Suppressor macrophage treated with lipopolysaccharide for 1 hour (primary cell): Measurements from ENCODE around the gene SHISA9.
A peak's percentile ranks its signal among the peaks of the same experiment; 100 is the strongest.

Source experiments
- DNase-seq, 3 donors: peaks; one replicate each; pipeline ENCODE4 v3.0.0-alpha.2; 2020 to 2022

SHISA9 gene

DNA sequence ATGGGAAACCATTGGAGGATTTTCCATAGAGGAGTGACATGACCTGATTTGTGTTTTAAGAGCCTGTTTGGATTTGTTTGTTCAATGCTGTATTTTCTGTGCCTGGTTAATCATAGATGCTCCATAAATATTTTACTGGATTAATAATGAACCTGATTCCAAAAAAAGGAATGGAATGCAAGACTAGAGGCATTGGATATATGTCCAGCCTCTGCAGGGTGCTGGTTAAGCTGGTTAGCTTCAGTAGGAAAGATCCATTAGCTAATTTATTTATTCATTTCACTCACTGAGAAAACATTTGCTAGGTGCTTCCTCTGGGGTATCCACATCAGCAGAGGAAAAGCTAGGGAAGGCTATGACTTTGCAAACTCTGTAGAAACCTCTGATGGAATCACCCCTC lies 57.7 kb downstream of the SHISA9 start:
- no peak for DNase-seq

DNA sequence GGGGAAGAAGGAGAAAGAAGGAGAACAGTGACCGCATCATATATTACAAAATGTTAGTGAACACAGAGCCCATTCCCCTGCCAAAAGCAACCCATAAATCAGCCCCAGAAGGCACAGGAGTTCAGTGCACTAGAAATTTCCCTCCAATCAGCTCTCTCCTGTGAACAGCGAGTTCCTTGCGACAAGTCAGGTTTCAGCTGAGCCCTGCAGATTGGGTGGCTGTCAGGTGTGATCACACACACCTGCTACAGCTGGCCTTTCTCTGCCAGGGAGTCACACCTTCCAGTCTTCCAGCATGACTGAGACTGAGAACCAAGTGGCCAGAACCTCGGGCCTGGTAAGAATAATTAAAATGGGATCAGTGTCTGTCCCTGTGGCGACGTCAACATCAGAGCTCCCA lies 60.2 kb downstream of the SHISA9 start:
- peak in 1 of 3 donors; percentile 8 for DNase-seq

DNA sequence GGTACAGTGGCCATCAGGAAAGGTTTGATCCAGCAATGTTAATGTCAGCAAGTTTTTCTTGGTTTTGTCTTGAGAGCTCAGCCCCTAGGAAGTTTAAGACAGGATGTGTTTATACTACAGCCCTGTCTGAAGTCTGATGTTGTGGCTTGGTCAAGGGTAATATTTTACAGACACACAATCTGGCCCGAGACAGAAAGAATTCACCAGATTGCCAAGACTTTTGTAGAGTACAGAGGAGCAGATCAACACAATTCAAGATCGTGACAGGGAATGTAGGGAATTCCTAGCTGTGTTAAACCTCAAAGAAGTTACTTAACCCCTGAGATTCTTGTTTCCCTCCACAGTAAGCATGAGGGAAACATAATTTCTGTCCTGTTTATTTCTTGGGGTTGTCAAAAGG lies 63.1 kb downstream of the SHISA9 start:
- DNase-seq: peak in 1 of 3 donors; percentile 16

DNA sequence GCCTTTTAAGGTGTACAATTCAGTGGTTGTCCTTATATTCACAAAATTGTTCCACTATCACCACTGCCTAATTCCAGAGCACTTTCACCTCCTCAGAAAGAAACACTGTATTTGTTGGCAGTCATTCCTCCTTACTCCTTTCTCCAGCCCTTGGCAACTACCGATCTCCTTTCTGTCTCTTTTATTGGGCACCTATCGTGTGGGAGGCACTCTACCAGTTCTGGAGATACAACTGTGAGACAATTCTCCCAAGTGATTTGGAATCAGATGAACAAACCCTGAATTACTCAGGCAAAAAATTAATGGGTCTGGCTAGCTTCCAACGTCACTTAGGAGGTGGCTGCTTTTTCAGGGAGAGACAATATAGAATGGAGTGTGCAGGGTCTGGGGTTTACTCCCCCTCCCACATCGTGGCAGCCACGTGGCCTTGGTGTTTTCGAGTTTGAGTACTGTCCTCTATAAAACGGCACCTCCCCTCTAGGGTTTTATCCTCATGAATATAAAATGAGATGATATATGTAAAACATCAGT lies 63.9 kb downstream of the SHISA9 start:
- DNase-seq: peak in 1 of 3 donors; percentile 13

DNA sequence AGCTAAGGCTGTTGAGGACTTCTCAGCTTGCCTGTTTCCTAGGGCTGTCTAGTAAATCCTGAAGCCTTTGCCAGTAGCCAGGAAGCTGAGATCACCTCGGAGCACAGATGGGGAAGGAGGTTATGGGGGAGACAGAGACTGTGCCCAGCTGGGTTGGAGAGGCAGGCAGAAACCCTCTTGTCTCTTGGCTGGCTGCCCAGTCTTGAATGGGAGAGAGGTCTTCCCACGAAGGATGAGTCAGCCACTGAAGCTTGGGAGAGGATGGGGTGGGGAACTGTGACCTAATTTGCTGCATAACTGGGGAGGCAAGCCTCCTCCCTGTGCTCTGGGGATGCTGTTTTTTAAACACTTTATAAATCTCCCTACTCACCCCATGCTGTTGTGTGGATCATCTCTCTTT lies 69.8 kb downstream of the SHISA9 start:
- peak; percentile 21 to 43 (median 23) for DNase-seq

DNA sequence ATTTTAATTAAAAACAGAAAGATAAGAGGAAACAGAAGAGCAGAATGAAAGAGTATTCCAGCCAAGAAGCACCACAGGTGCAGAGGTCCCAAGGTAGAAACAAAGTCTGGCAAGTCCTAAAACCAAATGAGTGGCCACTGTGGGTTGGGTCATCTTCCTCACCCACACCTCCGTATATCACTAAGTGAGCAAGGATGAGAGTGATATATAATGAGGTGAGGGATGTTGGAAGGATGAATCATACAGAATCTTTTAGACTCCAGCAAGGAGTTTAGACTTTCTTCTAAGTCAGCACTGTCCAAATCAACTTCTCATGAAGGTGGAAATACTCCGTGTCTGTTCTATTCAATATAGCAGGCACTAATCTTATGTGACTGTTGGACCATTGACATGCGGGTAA lies 70.8 kb downstream of the SHISA9 start:
- peak in 1 of 3 donors; percentile 12 for DNase-seq

DNA sequence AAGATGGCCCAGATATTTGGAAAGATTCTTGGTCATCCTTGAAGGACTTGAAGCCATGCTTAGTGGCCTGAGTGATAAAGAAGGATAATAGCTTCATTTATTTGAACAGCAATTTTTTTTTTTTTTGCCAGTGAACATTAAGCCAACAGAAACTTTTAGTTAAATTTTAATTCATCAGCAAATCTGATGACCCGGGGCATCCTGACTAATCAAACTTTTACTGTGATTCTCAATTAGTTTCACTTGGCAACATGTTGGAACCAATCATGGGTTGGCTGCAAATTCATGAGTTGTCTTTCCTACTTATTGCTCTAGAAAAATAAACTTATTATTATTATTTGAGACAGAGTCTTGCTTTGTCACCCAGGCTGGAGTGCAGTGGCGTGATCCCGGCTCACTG lies 74.4 kb downstream of the SHISA9 start:
- no peak for DNase-seq

DNA sequence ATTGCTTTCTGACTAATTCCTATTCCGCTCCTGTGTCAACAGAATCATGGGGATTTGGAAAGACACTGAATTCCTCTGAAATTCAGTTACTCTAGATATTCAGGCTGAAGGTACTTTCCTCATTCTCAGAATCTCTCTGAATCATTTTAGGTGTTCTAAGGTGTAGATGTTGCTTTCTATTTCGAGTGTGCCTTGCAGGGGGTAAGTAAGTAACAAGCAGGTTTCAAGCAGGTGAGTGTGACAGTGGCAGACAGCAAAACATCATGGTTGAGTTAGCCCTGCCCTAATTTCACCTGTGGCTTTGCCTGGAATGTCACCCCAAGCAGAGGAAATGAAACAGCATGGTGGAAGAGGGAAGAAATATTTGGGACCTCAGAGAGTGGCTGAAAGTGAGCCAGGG lies 75.1 kb downstream of the SHISA9 start:
- DNase-seq: peak in 1 of 3 donors; percentile 11

DNA sequence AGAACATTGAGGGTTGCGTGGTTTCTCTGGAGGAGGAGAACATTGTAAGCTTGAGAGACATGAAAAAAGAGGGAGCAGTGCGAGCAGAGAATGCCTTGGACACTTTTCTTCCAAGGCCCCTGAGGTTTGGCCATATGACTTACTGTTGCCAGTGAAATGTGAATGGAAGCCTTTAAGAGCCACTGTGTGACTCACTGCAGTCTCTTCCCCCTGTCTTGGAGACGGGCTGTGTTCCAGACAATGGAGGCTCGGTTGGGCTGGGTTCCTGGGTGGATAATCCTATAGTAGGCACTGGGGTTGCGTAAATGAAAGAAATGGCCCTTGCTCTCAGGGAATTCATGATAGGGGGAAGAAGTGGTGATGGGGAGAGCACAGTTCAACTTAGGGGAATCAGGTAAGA lies 75.5 kb downstream of the SHISA9 start:
- peak in 1 of 3 donors; percentile 8 for DNase-seq

DNA sequence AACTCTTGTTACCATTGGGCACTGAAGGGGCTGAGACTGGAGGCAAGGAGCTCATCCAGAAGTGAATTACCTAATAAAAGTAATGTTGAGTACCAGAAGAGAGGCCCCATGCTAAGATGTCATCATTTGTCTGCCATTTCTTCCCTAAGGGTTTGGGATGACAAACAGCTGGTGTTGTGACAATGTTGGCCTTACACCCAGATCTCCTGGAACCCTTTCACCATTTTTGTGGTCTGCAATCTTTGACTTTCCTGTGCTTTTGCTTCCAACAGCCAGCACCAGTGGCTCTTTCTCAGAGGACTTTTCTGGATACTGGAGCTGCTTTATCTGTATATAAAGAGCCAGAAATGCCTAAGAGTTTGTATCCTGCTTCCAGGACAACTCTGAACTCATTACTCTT lies 84.1 kb downstream of the SHISA9 start:
- no peak for DNase-seq

DNA sequence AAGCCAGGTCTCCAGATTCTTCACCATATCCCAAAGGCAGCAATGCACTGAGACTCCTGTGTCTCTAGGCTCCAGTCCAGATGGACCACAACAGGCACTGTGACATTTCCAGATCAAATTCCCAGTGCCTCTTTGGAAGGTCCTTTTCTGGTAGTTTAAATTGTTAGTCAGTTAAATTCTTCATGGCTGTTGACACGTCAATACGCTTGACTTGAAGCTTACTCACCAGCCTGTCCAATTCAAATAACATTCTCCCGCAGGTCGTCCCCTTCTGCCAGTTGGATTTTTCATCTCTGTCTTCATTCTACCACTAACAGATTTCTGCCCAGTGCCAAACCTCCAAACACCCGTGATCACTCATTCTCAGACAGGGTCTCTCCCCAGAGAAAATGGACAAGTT lies 86.7 kb downstream of the SHISA9 start:
- no peak for DNase-seq

DNA sequence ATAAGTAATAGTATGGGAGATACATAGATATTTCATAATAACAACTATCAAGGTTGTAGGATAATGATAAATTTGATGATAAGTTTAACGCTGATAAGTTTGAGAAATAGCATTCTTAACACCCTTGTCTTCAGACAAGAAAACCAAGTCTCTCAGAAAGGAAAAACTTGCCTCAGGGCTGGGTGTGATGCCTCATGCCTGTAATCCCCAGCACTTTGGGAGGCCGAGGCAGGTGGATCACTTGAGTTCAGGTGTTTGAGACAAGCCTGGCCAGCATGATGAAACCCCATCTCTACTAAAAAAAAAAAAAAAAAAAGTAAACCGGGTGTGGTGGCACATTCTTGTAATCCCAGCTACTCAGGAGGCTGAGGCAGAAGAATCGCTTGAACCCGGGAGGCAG lies 90.7 kb downstream of the SHISA9 start:
- DNase-seq: no peak

DNA sequence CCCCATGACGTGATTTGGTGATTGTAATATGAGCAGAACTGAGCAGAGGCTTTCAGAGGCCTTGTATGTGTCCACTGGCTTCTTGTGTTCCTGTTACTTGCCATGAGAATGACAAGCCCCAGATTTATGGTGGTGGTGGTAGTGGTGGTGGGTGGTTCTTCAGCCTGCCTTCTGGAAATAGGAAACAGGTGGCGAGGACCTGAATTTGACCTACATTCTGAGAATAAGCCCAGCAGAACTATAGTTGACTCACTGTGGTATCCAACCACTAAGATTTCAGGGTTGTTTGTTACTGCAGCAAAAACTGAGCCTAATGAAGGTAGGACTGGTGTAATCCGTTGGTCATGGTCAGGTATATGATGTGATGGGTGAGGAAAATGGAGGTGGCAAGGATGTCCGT lies 93.0 kb downstream of the SHISA9 start:
- peak in 1 of 3 donors; percentile 8 for DNase-seq

DNA sequence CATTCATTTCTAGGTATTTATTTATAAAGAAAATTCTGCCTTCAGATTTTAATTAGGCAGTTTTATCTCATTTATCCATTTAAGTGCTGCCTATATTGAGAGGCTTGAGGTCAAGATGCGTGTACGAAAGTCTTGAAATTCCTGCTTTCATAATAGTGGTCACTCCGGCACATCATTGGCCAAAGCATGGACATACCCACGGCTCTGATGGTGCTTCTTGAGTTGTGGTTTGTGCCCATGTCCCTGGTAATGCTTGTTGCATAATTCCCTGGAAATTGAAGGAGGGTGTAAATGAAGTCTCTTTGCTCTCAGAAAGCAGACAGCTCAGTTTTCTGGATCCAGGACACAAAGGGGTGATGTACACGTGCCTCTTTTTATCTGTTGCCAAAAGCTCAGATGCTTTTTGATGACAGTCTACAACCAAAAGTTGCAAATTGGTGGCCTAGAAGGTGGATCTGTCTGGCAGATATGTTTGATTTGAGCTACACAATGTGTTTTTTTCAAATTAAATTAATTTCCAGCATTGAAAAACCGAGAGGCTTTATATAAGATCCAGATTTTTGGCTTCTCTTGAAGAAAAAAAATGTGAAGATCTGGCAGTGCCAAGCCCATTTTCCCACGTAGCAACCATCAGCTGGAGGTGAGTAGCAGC lies 94.4 kb downstream of the SHISA9 start:
- peak in 1 of 3 donors; percentile 16 for DNase-seq

DNA sequence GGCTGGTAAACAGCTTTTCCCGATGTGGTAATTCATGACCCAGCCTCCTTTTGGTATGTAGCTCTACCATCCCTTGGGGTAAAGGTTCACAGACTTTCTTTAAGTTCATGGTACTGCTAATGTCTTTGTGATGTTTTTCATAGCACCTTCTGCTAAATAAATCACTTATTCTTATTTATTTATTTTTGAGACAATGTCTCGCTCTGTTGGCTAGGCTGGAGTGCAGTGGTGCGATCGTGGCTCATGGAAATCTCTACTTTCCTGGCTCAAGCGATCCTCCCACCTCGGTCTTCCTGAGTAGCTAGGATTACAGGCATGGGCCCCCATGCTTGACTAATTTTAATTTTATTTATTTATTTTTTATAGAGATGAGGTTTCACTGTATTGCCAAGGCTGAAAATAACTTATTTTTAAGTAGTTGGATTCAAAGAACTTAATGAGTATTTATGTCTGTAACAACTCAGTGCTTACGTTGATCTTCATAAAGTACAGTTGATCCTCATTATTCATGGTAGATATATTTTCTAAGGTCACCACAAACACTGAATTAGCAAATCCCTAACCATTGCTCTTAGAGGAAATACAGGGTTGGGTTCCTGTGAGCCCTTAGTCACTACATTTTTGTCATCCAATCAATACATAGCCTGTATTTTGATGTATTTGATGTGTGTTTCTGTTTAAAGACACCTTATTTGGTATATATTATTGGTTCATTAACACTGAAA lies 97.1 kb downstream of the SHISA9 start:
- peak in 1 of 3 donors; percentile 15 for DNase-seq

DNA sequence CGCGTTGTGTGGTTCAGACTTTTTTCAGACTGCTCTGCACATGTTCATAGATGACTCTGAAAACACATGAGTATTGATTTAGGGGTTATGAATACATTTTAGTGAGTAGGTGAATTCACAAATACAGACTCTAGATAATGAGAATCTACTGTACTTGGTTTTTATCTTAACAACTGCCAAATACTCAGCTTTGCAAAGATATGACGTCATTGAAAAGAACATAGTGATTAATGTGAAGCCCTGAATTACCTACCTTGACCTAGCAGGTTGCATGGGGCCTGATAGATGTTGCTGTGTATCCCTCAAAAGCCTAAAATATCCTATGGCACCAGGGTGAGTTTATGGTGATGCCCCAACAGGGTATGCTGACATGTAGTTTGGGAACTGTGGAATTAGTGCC lies 98.0 kb downstream of the SHISA9 start:
- DNase-seq: no peak

DNA sequence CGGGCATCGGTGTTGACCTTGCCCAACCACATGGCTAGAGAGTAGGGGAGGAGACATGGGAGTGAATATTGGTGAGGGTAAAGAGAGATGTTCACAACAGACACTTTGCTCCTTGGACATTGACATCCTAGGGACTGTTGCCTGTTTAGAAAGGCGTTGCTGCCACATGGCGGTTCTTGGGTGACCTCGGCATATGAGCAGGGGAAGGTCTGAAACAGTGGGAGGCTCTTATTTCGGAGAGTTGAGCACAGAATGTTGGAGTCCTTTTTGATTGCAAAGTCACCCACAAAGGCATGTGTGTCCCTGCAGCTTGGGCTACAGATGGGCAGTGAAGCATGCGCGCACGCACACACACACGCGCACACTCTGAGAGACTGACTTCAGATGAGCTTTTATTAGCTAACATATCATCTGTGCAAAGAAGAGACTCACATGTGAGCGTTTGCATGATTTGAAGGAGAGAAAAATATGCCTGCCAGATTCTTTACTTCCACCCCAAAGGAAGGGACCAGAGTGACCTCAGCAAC lies 104.4 kb downstream of the SHISA9 start:
- peak in 1 of 3 donors; percentile 3 for DNase-seq

DNA sequence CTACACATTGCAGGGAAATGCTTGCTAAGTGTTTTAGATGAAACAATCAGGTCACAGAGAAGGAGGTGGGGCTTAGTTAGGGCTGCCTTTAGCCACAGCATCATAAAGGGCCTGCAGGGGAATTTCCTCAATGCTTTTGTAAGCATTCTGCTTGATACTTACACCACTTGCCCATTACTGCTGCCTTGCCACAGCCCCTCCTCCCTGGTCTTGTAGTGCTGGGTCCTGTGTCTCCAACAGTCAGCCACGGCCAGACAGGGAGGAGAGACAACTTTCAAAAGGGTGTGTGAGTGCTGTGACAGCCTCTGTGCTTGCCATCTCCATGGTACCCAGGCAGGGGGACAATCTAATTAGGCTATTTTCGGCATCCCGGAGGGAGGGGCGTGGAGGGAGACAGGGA lies 111.2 kb downstream of the SHISA9 start:
- peak in 1 of 3 donors; percentile 1 for DNase-seq

DNA sequence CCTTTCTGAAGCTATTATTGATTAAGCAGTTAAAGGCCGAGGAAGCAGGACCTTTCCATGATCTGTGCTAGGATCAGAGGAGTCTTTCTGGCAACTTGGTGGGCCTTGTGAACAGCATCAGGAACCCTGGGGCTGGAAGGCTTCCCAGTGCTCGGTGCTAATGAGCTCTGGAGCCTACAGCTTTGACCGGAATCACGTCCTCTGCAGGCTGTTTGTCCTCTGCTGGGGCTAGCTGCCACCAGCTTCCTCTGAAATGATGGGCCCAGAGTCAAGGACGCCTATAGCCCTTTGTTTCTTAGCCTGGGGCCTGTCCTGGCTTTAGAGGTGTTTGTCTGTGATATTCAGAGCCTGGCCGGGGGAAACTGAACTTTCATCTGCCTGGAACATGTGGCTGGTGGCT lies 111.6 kb downstream of the SHISA9 start:
- peak in 1 of 3 donors; percentile 4 for DNase-seq

DNA sequence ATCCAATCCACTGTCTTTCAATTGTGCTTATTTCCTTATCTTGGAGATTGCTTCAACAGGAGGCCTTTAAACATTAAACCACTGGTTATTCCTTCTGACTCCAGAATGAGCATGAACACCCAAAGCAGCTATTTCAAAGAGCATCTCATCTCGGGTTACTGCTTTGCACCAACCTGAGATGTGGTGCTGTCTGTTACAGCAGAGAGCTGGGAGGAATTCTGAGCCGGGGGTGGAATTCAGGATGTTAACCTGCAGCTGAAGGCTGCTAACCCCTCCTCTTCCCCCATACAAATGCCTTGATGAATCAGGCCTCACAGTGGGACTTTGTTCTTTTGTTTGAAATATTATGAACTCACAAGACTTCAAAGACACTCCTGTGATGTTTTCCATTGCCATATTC lies 113.1 kb downstream of the SHISA9 start:
- peak in 1 of 3 donors; percentile 8 for DNase-seq

DNA sequence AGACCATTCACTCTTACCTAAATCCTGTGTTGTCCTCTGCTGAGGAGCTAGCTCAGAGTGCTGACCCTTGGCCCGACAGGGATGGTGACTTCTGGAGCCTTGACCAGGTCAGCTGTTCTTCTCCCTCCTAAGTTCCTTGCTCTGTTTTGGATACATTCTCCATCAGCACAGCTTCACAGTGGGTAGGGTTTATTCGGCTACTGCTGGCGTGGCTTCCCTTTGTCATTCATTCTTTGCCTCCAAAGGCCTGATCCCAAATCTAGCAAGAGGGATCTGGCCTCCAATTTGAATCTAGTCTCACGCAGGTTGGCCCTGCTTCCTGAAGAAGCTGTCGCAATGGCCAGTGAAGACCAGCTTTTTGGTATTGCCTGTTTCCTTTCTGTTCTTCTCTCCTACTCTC lies 116.6 kb downstream of the SHISA9 start:
- DNase-seq: no peak

DNA sequence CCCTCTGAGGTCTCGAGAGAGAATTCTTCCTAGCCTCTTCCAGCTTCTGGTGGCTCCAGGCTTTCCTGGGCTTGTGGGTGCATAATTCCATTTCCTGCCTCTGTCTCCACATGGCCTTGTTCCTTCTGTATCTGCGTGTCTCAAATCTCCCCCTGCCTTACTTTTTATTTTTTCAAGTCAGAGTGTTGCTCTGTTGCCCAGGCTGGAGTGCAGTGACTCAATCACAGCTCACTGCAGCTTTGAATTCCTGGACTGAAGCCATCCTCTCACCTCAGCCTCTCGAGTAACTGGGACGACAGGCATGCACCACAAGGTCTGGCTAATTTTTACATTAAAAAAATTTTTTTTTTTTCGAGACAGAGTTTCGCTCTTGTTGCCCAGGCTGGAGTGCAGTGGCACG lies 120.6 kb downstream of the SHISA9 start:
- no peak for DNase-seq

DNA sequence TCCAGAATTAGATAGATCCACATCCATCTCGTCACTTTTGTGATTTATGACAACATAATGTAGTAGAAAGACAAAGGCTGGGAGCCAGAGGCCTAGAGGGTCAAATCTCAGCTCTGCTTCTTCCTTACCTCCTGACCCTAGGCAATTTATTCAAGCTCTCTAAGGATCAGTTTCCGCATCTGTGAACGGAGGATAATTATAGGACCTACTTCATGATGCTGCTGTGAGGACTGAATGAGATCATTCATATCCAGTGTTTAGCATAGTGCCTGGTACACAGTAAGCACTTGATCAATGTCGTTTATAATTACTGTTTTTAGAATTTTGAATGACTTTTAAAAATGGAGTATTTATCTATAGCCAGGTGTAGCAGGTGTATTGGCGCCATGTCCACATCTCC lies 128.4 kb downstream of the SHISA9 start:
- peak in 1 of 3 donors; percentile 13 for DNase-seq

DNA sequence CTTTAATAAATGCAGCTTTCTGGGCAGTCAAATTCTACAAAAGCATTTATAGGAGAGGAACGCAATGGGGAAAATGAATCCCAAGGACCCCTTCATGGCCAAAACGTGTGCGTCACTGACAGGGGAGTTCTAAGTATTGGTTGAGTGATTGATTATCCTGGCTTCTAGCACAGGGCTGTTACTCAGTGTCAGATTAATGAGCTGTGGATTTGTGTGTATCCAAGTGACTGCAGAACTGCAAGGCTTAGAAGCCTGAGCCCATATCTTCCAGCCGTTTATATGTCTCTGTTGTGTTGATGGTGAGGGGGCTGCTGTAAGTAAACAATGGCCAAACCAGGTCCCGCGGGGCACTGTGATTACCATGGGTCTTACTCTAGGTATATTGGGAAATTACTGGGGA lies 129.4 kb downstream of the SHISA9 start:
- no peak for DNase-seq
